Mucosa of rectum (tissue), 2 donors: ENCODE results near the gene PCNX1.

Source experiments
- H3K27ac ChIP-seq, 2 donors: one replicate each; pipeline ENCODE4 v1.7.0; 2013; ENCODE audit warnings: inconsistent platforms in 2 of 2, low read depth in 2 of 2, low read length in 2 of 2
- H3K27me3 ChIP-seq, 2 donors: one replicate each; pipeline ENCODE4 v1.7.0; 2013; ENCODE audit warnings: low read length in 2 of 2; ENCODE audit not compliant: control insufficient read depth in 2 of 2, insufficient read depth in 2 of 2
- H3K36me3 ChIP-seq, 2 donors: one replicate each; pipeline ENCODE4 v1.7.0; 2013; ENCODE audit warnings: low read length in 2 of 2; ENCODE audit not compliant: control insufficient read depth in 2 of 2, insufficient read depth in 2 of 2
- H3K4me1 ChIP-seq, 2 donors: one replicate each; pipeline ENCODE4 v1.7.0; 2013; ENCODE audit warnings: low read length in 2 of 2, mild to moderate bottlenecking in 1 of 2; ENCODE audit not compliant: control insufficient read depth in 2 of 2, insufficient read depth in 2 of 2
- H3K4me3 ChIP-seq, 2 donors: one replicate each; pipeline ENCODE4 v1.7.0; 2013; ENCODE audit warnings: low read length in 2 of 2
- H3K9ac ChIP-seq, 2 donors: one replicate each; pipeline ENCODE4 v1.7.0; 2013; ENCODE audit warnings: low read length in 2 of 2, low read depth in 1 of 2, mild to moderate bottlenecking in 1 of 2
- H3K9me3 ChIP-seq, 2 donors: one replicate each; pipeline ENCODE4 v1.7.0; 2013; ENCODE audit warnings: low read length in 2 of 2; ENCODE audit not compliant: control insufficient read depth in 2 of 2
- donor health status: healthy.
- donor health status: Normal muscosa, but diverticular disease.

PCNX1 gene

GRCh38 chr14:70888681-70889175 lies 18.5 kb upstream of the PCNX1 start:
- H3K27ac ChIP-seq = no peak overlapping the region

GRCh38 chr14:70889555-70889954 lies 17.7 kb upstream of the PCNX1 start:
- H3K4me3 ChIP-seq = no peak overlapping the region
- H3K4me1 ChIP-seq = peaks cover 2 to 5% of the 10 kb centered on the region in 2 donors
- no peak overlapping the region for H3K9ac ChIP-seq
- no peak overlapping the region for H3K27ac ChIP-seq
- H3K36me3 ChIP-seq = no peaks in the 10 kb centered on the region
- H3K27me3 ChIP-seq = no peaks in the 10 kb centered on the region
- no peaks in the 10 kb centered on the region for H3K9me3 ChIP-seq

More at GRCh38 chr14:70888681-70889175, 18.5 kb upstream of the PCNX1 start:
- H3K27me3 ChIP-seq = no peaks in the 10 kb centered on the region
- H3K9ac ChIP-seq = no peak overlapping the region
- H3K4me1 ChIP-seq = peaks cover 2 to 5% of the 10 kb centered on the region in 2 donors
- no peaks in the 10 kb centered on the region for H3K9me3 ChIP-seq
- H3K4me3 ChIP-seq = no peak overlapping the region
- no peaks in the 10 kb centered on the region for H3K36me3 ChIP-seq

- peaks cover 0 to 5% of the 10 kb centered on the region in 2 donors for H3K4me1 ChIP-seq
- H3K9me3 ChIP-seq = no peaks in the 10 kb centered on the region
- H3K27me3 ChIP-seq = no peaks in the 10 kb centered on the region
- no peak overlapping the region for H3K27ac ChIP-seq
- H3K36me3 ChIP-seq = no peaks in the 10 kb centered on the region
- no peak overlapping the region for H3K4me3 ChIP-seq
- no peak overlapping the region for H3K9ac ChIP-seq
Observed at GRCh38 chr14:70890826-70891659, 16.2 kb upstream of the PCNX1 start.

GRCh38 chr14:70891737-70892136 lies 15.5 kb upstream of the PCNX1 start:
- Histone ChIP-seq H3K27me3 (no peaks in the 10 kb centered on the region), H3K4me3 (no peak overlapping the region), H3K36me3 (no peaks in the 10 kb centered on the region), H3K4me1 (peaks cover 0 to 5% of the 10 kb centered on the region in 2 donors), H3K9ac (no peak overlapping the region), H3K9me3 (no peaks in the 10 kb centered on the region), H3K27ac (no peak overlapping the region)

- H3K9ac ChIP-seq = no peak overlapping the region
- H3K4me3 ChIP-seq = no peak overlapping the region
- H3K4me1 ChIP-seq = no peaks in the 10 kb centered on the region
- H3K27me3 ChIP-seq = no peaks in the 10 kb centered on the region
- no peak overlapping the region for H3K27ac ChIP-seq
- no peaks in the 10 kb centered on the region for H3K9me3 ChIP-seq
- no peaks in the 10 kb centered on the region for H3K36me3 ChIP-seq
Observed at GRCh38 chr14:70893062-70893845, 14.0 kb upstream of the PCNX1 start.

- Histone ChIP-seq H3K9me3 (no peaks in the 10 kb centered on the region), H3K9ac (no peak overlapping the region), H3K27me3 (no peaks in the 10 kb centered on the region), H3K4me1 (no peaks in the 10 kb centered on the region), H3K36me3 (no peaks in the 10 kb centered on the region), H3K27ac (no peak overlapping the region), H3K4me3 (no peak overlapping the region)
Observed at GRCh38 chr14:70893858-70894291, 13.4 kb upstream of the PCNX1 start.

GRCh38 chr14:70894868-70895267 lies 12.4 kb upstream of the PCNX1 start:
- no peaks in the 10 kb centered on the region for H3K27me3 ChIP-seq
- H3K27ac ChIP-seq = no peak overlapping the region
- H3K4me1 ChIP-seq = no peaks in the 10 kb centered on the region
- no peaks in the 10 kb centered on the region for H3K9me3 ChIP-seq
- no peak overlapping the region for H3K9ac ChIP-seq
- no peak overlapping the region for H3K4me3 ChIP-seq
- no peaks in the 10 kb centered on the region for H3K36me3 ChIP-seq

GRCh38 chr14:70896317-70896716 lies 10.9 kb upstream of the PCNX1 start:
- H3K9me3 ChIP-seq = no peaks in the 10 kb centered on the region
- H3K4me3 ChIP-seq = no peak overlapping the region
- H3K4me1 ChIP-seq = no peaks in the 10 kb centered on the region
- no peaks in the 10 kb centered on the region for H3K36me3 ChIP-seq
- no peaks in the 10 kb centered on the region for H3K27me3 ChIP-seq
- H3K27ac ChIP-seq = no peak overlapping the region
- no peak overlapping the region for H3K9ac ChIP-seq

- Histone ChIP-seq H3K36me3 (no peaks in the 10 kb centered on the region), H3K9ac (no peak overlapping the region), H3K4me1 (no peaks in the 10 kb centered on the region), H3K4me3 (no peak overlapping the region), H3K27me3 (no peaks in the 10 kb centered on the region), H3K9me3 (no peaks in the 10 kb centered on the region), H3K27ac (peak overlapping the region in 1 of 2 donors; percentile 4)
Observed at GRCh38 chr14:70896981-70897380, 10.3 kb upstream of the PCNX1 start.

GRCh38 chr14:70897464-70897863 lies 9.8 kb upstream of the PCNX1 start:
- Histone ChIP-seq H3K9me3 (no peaks in the 10 kb centered on the region), H3K9ac (no peak overlapping the region), H3K27me3 (no peaks in the 10 kb centered on the region), H3K36me3 (no peaks in the 10 kb centered on the region), H3K4me1 (no peaks in the 10 kb centered on the region), H3K4me3 (no peak overlapping the region), H3K27ac (peak overlapping the region in 1 of 2 donors; percentile 4)
